GM19043 (cell line): ENCODE data around the gene USE1.
"Not testable (repeated sequence)": the region's sequence is repeated elsewhere in the genome, so short reads cannot be mapped to it uniquely, and the experiment has no call there.

Experiments used
- ATAC-seq: cut with Tn5 transposase; IDR thresholded peaks from one replicate; pipeline ENCODE4 v1.9.1; 2021; ENCODE audit warnings: low read depth; ENCODE audit not compliant: unreplicated experiment

USE1 gene

GRCh38 chr19:17215127-17215971, at the start of gene USE1:
USE1 (plus strand) TSS chr19:17215357; CDS start chr19:17215406, 49 bp downstream.
- ATAC-seq, result peak; percentile 78

GRCh38 chr19:17165715-17166114, 49.4 kb upstream of the USE1 start:
- ATAC-seq, result no peak

- ATAC-seq, result no peak
Observed at GRCh38 chr19:17170538-17171297, 44.4 kb upstream of the USE1 start.

GRCh38 chr19:17171874-17172273, 43.3 kb upstream of the USE1 start:
- ATAC-seq, result no peak

- no peak for ATAC-seq
Observed at GRCh38 chr19:17172624-17173345, 42.4 kb upstream of the USE1 start.

- no peak for ATAC-seq
Observed at GRCh38 chr19:17178291-17178690, 36.9 kb upstream of the USE1 start.

GRCh38 chr19:17180997-17181702, 34.0 kb upstream of the USE1 start:
- ATAC-seq, result no peak

- no peak for ATAC-seq
Observed at GRCh38 chr19:17183271-17183761, 31.8 kb upstream of the USE1 start.

GRCh38 chr19:17183858-17184321, 31.3 kb upstream of the USE1 start:
- ATAC-seq, result no peak

GRCh38 chr19:17184371-17184841, 30.8 kb upstream of the USE1 start:
- no peak for ATAC-seq

GRCh38 chr19:17185590-17185989, 29.6 kb upstream of the USE1 start:
- no peak for ATAC-seq

GRCh38 chr19:17191736-17192135, 23.4 kb upstream of the USE1 start:
- not testable (repeated sequence) for ATAC-seq

GRCh38 chr19:17192751-17193150, 22.4 kb upstream of the USE1 start:
- no peak for ATAC-seq

GRCh38 chr19:17194608-17195007, 20.5 kb upstream of the USE1 start:
- ATAC-seq, result no peak

- no peak for ATAC-seq
Observed at GRCh38 chr19:17195106-17195505, 20.1 kb upstream of the USE1 start.

- ATAC-seq, result no peak
Observed at GRCh38 chr19:17196610-17197009, 18.5 kb upstream of the USE1 start.

- no peak for ATAC-seq
Observed at GRCh38 chr19:17197666-17198065, 17.5 kb upstream of the USE1 start.

- no peak for ATAC-seq
Observed at GRCh38 chr19:17200408-17201079, 14.6 kb upstream of the USE1 start.

- ATAC-seq, result no peak
Observed at GRCh38 chr19:17202249-17202648, 12.9 kb upstream of the USE1 start.
